ENCODE results near the gene TNS1. TPM values are rescaled to one million over a fixed set of nuclear protein-coding genes. Genes with fewer than 3 reads are reported as not detected.

Gene TNS1
- polyA plus RNA-seq, 1 experiment = 19.7 TPM

DNA sequence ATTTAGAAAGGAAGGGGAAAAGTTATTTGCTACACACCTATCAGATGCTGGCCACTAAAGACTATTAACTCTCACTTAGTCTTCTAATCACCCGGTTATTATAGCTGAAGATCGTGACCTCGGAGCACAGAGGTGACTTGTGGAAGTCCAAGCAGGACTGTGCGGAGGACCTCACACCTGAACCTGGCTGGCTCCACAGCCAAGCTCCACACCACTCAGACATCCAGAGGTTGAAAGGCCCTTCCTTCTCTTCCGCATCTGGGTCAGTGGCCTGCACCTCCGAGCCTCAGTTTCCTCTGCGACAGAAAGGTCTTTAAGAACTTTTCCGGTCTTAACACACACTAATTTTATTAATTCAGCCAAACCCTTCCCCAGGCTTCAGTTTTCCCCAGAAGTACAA is 57.9 kb downstream of the TNS1 start:
- no peak for DNase-seq (ENCODE audit: low read depth, low spot score)
- TF ChIP-seq, protein P1, sequence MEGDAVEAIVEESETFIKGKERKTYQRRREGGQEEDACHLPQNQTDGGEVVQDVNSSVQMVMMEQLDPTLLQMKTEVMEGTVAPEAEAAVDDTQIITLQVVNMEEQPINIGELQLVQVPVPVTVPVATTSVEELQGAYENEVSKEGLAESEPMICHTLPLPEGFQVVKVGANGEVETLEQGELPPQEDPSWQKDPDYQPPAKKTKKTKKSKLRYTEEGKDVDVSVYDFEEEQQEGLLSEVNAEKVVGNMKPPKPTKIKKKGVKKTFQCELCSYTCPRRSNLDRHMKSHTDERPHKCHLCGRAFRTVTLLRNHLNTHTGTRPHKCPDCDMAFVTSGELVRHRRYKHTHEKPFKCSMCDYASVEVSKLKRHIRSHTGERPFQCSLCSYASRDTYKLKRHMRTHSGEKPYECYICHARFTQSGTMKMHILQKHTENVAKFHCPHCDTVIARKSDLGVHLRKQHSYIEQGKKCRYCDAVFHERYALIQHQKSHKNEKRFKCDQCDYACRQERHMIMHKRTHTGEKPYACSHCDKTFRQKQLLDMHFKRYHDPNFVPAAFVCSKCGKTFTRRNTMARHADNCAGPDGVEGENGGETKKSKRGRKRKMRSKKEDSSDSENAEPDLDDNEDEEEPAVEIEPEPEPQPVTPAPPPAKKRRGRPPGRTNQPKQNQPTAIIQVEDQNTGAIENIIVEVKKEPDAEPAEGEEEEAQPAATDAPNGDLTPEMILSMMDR (IDR thresholded peaks at IDR 0.05; ENCODE audit: low read depth, low read length) = no peak
- Histone ChIP-seq H3K4me3 (ENCODE audit: low read depth, low read length) (no peak overlapping the region), H3K27ac (ENCODE audit: low read depth, low read length) (peak overlapping the region; percentile 31), H3K27me3 (ENCODE audit: control insufficient read depth, insufficient read depth, low read length) (no peaks in the 10 kb centered on the region), H3K9me3 (ENCODE audit: control insufficient read depth, insufficient read depth, low read length) (no peaks in the 10 kb centered on the region; the same call in 1 of the 2 replicates)
- CTCF ChIA-PET = interaction anchor here (0.7 to 2.7 kb wide), 5 partner anchors 9 to 58 kb away, joined by 3 to 13 read pairs (median 10); no protein-coding TSS in a partner anchor
- POLR2A ChIA-PET = no interaction called here

DNA sequence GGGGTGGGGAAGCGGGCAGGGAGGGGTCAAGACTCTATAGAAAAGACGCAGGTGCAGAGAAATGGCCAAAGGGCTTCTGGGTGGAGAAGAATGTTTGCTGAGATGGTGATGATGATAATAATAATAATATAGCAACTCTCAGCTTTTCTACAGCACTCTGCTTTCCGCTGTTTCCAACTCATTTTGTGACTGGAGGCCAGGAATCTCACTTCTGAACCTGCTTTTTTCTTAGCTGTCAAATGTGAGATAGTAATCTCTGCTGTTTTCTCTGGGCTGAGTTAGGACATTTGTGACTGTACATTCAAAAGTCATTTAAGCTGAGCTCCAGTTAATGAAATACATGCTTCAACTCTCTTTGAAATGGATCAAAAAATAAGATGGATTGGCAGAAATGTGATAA is 58.4 kb downstream of the TNS1 start:
- no peaks in the 10 kb centered on the region for H3K27me3 ChIP-seq (ENCODE audit: control insufficient read depth, insufficient read depth, low read length)
- POLR2A ChIA-PET = interaction anchor here (0.9 kb wide), 1 partner anchor 21 kb away, joined by 5 read pairs; no protein-coding TSS in a partner anchor
- no peaks in the 10 kb centered on the region; the same call in 1 of the 2 replicates for H3K9me3 ChIP-seq (ENCODE audit: control insufficient read depth, insufficient read depth, low read length)
- H3K27ac ChIP-seq (ENCODE audit: low read depth, low read length) = no peak overlapping the region
- CTCF ChIA-PET = interaction anchor here (0.7 to 2.7 kb wide), 7 partner anchors 10 to 57 kb away, joined by 3 to 13 read pairs (median 7); no protein-coding TSS in a partner anchor
- no peak overlapping the region for H3K4me3 ChIP-seq (ENCODE audit: low read depth, low read length)
- no peak for DNase-seq (ENCODE audit: low read depth, low spot score)
- TF ChIP-seq, protein P1 (IDR thresholded peaks at IDR 0.05; ENCODE audit: low read depth, low read length) = no peak

- POLR2A ChIA-PET = interaction anchor here (0.9 kb wide), 1 partner anchor 22 kb away, joined by 5 read pairs; no protein-coding TSS in a partner anchor
- Histone ChIP-seq H3K9me3 (ENCODE audit: control insufficient read depth, insufficient read depth, low read length) (no peaks in the 10 kb centered on the region; the same call in 1 of the 2 replicates), H3K27me3 (ENCODE audit: control insufficient read depth, insufficient read depth, low read length) (no peaks in the 10 kb centered on the region), H3K4me3 (ENCODE audit: low read depth, low read length) (peak overlapping the region; percentile 64), H3K27ac (ENCODE audit: low read depth, low read length) (no peak overlapping the region)
- DNase-seq (ENCODE audit: low read depth, low spot score) = no peak
- CTCF ChIA-PET = interaction anchor here (0.6 to 2.7 kb wide), 7 partner anchors 10 to 94 kb away, joined by 3 to 13 read pairs (median 7); no protein-coding TSS in a partner anchor
- TF ChIP-seq, protein P1 (IDR thresholded peaks at IDR 0.05; ENCODE audit: low read depth, low read length) = peak; percentile 34
These were observed 59.1 kb downstream of the TNS1 start for GRCh38 chr2:217943446-217944321.

DNA sequence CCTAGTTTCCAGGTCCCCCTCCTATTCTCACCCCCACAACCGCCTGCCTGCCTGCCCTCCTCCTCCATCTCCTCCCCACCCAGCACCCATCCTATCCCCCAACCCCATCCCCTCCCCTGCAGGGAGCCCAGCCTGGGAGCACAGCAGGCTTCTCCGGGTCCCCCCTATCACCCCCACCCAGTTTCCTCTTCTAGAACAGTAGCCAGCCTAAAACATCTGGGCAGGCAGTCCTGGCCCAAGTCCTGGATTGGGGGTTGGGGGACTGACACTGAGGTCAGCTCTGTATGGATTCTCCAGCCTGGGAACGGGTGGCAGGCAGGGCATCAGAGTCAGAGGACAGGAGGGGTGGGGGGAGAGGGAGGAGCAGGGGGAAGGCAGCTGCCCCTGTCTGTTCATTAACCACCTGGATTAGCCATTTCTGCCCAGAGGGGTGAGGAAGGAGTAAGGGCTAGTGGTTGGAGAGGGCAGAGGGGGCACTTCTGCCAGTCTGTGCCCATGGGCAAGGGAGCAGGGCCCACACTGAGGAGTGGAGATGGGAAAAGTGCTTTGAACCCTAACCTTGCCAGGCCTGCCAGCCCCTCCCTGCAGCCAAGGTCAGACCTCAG is 60.0 kb downstream of the TNS1 start:
- CTCF ChIA-PET = interaction anchor here (2.1 to 2.7 kb wide), 3 partner anchors 10 to 56 kb away, joined by 10 to 13 read pairs (median 10); no protein-coding TSS in a partner anchor
- POLR2A ChIA-PET = interaction anchor here (0.7 kb wide), 1 partner anchor 8 kb away, joined by 3 read pairs; no protein-coding TSS in a partner anchor
- no peak for DNase-seq (ENCODE audit: low read depth, low spot score)

More for the DNA sequence above, 60.0 kb downstream of the TNS1 start:
- TF ChIP-seq, protein P1 (IDR thresholded peaks at IDR 0.05; ENCODE audit: low read depth, low read length) = no peak
- Histone ChIP-seq H3K27ac (ENCODE audit: low read depth, low read length) (no peak overlapping the region), H3K27me3 (ENCODE audit: control insufficient read depth, insufficient read depth, low read length) (no peaks in the 10 kb centered on the region), H3K4me3 (ENCODE audit: low read depth, low read length) (peak overlapping the region; percentile 64), H3K9me3 (ENCODE audit: control insufficient read depth, insufficient read depth, low read length) (no peaks in the 10 kb centered on the region; the same call in 1 of the 2 replicates)

Measured in AG04450 (cell line).